NCI-H226 (cell line): ENCODE data around the gene NTNG2.

Experiments used
- DNase-seq: peaks from one replicate; pipeline ENCODE4 v3.0.0-alpha.2; 2015

Gene NTNG2

GRCh38 chr9:132238026-132238972 lies 76.4 kb downstream of the NTNG2 start:
- no peak for DNase-seq

GRCh38 chr9:132238992-132239391 lies 77.1 kb downstream of the NTNG2 start:
- no peak for DNase-seq

GRCh38 chr9:132239518-132239917 lies 77.7 kb downstream of the NTNG2 start:
- DNase-seq: no peak

GRCh38 chr9:132239999-132240840 lies 78.4 kb downstream of the NTNG2 start:
- DNase-seq: no peak

GRCh38 chr9:132240841-132241482 lies 79.1 kb downstream of the NTNG2 start:
- DNase-seq: peak; percentile 88

GRCh38 chr9:132241483-132241839 lies 79.6 kb downstream of the NTNG2 start:
- DNase-seq: no peak

- no peak for DNase-seq
Measured at GRCh38 chr9:132241840-132242620, 80.2 kb downstream of the NTNG2 start.

GRCh38 chr9:132242621-132243155 lies 80.8 kb downstream of the NTNG2 start:
- DNase-seq: no peak

GRCh38 chr9:132243156-132244074 lies 81.6 kb downstream of the NTNG2 start:
- no peak for DNase-seq

GRCh38 chr9:132244582-132245455 lies 83.0 kb downstream of the NTNG2 start:
- no peak for DNase-seq

GRCh38 chr9:132245465-132245864 lies 83.6 kb downstream of the NTNG2 start:
- DNase-seq: no peak

GRCh38 chr9:132247942-132248341 lies 86.1 kb downstream of the NTNG2 start:
- DNase-seq: no peak

- DNase-seq: no peak
Measured at GRCh38 chr9:132249123-132249522, 87.3 kb downstream of the NTNG2 start.

- DNase-seq: no peak
Measured at GRCh38 chr9:132249690-132250089, 87.8 kb downstream of the NTNG2 start.

GRCh38 chr9:132250324-132251262 lies 88.7 kb downstream of the NTNG2 start:
- no peak for DNase-seq

- no peak for DNase-seq
Measured at GRCh38 chr9:132260846-132261245, 99.0 kb downstream of the NTNG2 start.

- DNase-seq: no peak
Measured at GRCh38 chr9:132266017-132266416, 104.2 kb downstream of the NTNG2 start.

- DNase-seq: no peak
Measured at GRCh38 chr9:132267660-132268059, 105.8 kb downstream of the NTNG2 start.
